RWPE2 (cell line): ENCODE measurements around the gene SLC9A4.

ENCODE experiments used
- ATAC-seq: fragments of 200-7000 bp; cut with Tn5 transposase; 3 replicates; pipeline ENCODE4 v1.9.1; 2021; ENCODE audit warnings: low read depth
- DNase-seq: peaks from one replicate; pipeline ENCODE4 v3.0.0-alpha.2; 2020; ENCODE audit warnings: low spot score
- H3K27ac ChIP-seq: fragments of 450-650 bp; 2 replicates; pipeline ENCODE4 v1.5.1; 2017; ENCODE audit warnings: mild to moderate bottlenecking; ENCODE audit not compliant: poor library complexity, severe bottlenecking
- H3K27me3 ChIP-seq: fragments of 250-450 bp; sonication (Bioruptor Pico); 2 replicates; pipeline ENCODE4 v1.5.1; 2021; ENCODE audit warnings: mild to moderate bottlenecking, moderate library complexity; ENCODE audit not compliant: insufficient read depth, poor library complexity, severe bottlenecking
- H3K36me3 ChIP-seq: fragments of 250-450 bp; sonication (Bioruptor Pico); 2 replicates; pipeline ENCODE4 v1.5.1; 2020; ENCODE audit warnings: low read depth, mild to moderate bottlenecking, moderate library complexity
- H3K4me1 ChIP-seq: fragments of 250-450 bp; sonication (Bioruptor Pico); 2 replicates; pipeline ENCODE4 v1.5.1; 2021; ENCODE audit warnings: mild to moderate bottlenecking, moderate library complexity; ENCODE audit not compliant: insufficient read depth, poor library complexity, severe bottlenecking
- H3K4me3 ChIP-seq: fragments of 250-450 bp; sonication (Bioruptor Pico); 2 replicates; pipeline ENCODE4 v1.5.1; 2021; ENCODE audit warnings: mild to moderate bottlenecking, moderate library complexity; ENCODE audit not compliant: severe bottlenecking
- H3K9me3 ChIP-seq: fragments of 250-450 bp; sonication (Bioruptor Pico); 2 replicates; pipeline ENCODE4 v1.5.1; 2021; ENCODE audit warnings: mild to moderate bottlenecking, moderate library complexity; ENCODE audit not compliant: severe bottlenecking
- CTCF ChIP-seq: fragments of 450-650 bp; IDR thresholded peaks from one replicate; pipeline ENCODE4 v1.5.1; 2017; ENCODE audit warnings: mild to moderate bottlenecking, moderate library complexity; ENCODE audit not compliant: poor library complexity, severe bottlenecking

SLC9A4 gene

GRCh38 chr2:102461188-102461587, 11.8 kb upstream of the SLC9A4 start:
- ATAC-seq: no peak
- Histone ChIP-seq H3K27me3 (no peaks in the 10 kb centered on the region), H3K9me3 (no peaks in the 10 kb centered on the region), H3K4me1 (no peaks in the 10 kb centered on the region), H3K36me3 (no peaks in the 10 kb centered on the region), H3K27ac (no peak overlapping the region), H3K4me3 (no peak overlapping the region)
- DNase-seq: no peak
- TF ChIP-seq CTCF: no peak

- no peak for ATAC-seq
- no peaks in the 10 kb centered on the region for H3K9me3 ChIP-seq
- no peaks in the 10 kb centered on the region for H3K4me1 ChIP-seq
- TF ChIP-seq CTCF: no peak
- H3K36me3 ChIP-seq: no peaks in the 10 kb centered on the region
- H3K27ac ChIP-seq: no peak overlapping the region
- no peak for DNase-seq
- H3K27me3 ChIP-seq: no peaks in the 10 kb centered on the region
- H3K4me3 ChIP-seq: no peak overlapping the region
These were observed 9.9 kb upstream of the SLC9A4 start for GRCh38 chr2:102463160-102463559.

GRCh38 chr2:102470168-102470567, 2.9 kb upstream of the SLC9A4 start:
- Histone ChIP-seq H3K4me3 (no peak overlapping the region), H3K27ac (no peak overlapping the region), H3K9me3 (no peaks in the 10 kb centered on the region), H3K36me3 (no peaks in the 10 kb centered on the region), H3K27me3 (peaks cover 5% of the 10 kb centered on the region), H3K4me1 (no peaks in the 10 kb centered on the region)
- DNase-seq (no peak), ATAC-seq (no peak)
- no peak for TF ChIP-seq CTCF

GRCh38 chr2:102473631-102474030, 605 bp downstream of the SLC9A4 start:
- no peak for ATAC-seq

More at GRCh38 chr2:102473631-102474030, 605 bp downstream of the SLC9A4 start:
- Histone ChIP-seq H3K27ac (no peak overlapping the region), H3K4me3 (no peak overlapping the region), H3K4me1 (no peaks in the 10 kb centered on the region), H3K36me3 (no peaks in the 10 kb centered on the region), H3K9me3 (no peaks in the 10 kb centered on the region), H3K27me3 (peaks cover 5% of the 10 kb centered on the region)
- no peak for DNase-seq
- no peak for TF ChIP-seq CTCF
